ENCODE data around the gene LRRC63.
"Not testable (repeated sequence)": the region's sequence is repeated elsewhere in the genome, so short reads cannot be mapped to it uniquely, and the experiment has no call there.

The LRRC63 gene

DNA sequence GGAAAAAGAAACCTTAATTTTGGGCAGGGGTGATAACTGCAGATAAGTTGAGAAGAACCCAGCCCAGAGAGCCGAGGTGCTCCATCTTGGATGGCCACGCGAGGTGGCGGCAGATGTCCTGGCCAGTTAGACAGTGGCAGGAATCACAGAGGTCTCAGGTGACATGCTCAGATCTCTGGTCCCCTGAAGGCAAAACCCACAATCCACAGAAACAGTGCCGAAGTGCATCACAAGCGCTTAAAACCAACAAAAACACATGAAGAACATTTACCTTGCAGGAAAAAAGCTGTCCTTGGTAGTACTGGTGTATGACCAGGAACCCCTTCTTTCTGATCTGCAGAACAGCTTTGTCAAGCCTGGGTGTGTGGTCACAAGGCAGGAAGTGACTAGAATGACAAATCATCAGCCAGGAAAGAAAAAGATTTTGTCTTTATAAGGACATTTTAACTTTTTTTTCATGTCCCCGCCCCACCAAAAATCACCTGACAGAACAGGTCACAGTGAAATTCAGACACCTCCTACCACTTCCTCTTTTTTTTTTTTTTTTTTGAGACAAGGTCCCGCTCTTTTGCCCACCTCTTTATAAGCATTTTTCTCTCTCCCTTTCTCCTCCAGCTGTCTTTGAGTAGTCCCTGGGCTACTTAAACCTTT is 29.8 kb upstream of the LRRC63 start, which contains the start of gene LCP1:
Gene LCP1, minus strand, starts transcription at position 338 of the 651 bp plus-strand sequence. CDS start 22,515 bp downstream, outside the sequence.
- peak in 1 of 2 donors; percentile 55 for DNase-seq (ENCODE audit: low read depth in 1 of 2, low spot score in 1 of 2)

DNA sequence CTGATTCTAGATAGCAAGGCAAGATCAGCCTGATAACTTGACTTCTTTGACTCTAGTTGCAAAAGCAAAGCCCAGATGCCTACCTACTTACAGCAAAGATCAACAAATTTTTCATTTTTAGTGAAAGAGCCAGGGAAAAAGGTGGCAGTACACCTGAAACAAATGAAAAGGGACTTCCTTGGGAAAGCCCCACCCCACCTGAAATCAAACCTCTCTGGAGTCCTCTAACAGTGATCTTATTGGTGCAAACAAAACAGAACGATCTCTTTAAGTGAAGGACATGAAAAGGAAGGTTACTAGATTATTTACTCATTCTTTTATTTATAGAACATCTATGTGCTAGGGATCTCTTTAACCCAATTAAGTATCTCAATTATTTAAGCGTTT is 29.2 kb upstream of the LRRC63 start:
- no peak for DNase-seq (ENCODE audit: low read depth in 1 of 2, low spot score in 1 of 2)

DNA sequence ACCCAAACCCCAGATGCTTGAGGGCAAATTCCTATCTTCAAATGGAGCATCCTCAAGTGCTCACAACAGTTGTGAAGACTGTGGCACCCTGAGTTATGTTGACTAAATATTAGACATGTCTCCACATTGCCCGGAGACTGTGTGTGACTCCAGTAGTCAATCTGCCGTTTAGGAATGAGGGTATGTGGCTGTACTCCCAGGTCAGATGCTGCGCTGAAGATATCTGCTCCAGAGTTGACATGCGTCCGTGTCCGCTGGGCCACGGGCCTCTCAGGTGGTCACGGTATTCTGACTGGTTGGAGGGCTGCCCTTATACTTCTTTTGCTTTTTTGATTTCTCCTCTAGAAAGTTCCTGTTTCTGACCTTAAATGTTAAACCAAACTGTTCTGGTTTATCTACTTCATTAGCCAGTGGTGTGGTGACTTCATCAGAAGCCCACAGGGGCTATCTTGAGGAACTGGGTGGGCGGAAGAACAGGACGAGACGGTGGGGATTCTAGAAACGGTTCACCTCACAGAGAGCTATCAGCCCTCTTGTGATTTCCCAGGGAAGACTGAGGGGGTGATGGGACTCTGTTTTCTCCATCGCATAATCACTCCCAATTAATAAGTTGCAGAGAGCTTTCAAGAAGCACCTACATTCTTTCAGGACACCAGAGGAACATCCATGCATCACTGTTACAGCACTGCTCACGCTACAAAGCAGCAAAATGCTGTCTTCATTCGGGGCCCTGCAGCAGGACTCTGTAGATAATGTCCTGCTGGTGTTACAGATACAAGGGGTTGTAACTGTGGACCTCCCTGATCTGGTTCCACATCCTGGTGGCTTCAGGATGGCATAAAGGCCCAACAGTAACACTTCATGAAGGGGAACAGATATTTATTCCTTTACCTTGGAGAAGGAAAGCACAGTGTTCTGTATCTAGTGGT is 28.4 kb upstream of the LRRC63 start:
- DNase-seq (ENCODE audit: low read depth in 1 of 2, low spot score in 1 of 2): no peak

DNA sequence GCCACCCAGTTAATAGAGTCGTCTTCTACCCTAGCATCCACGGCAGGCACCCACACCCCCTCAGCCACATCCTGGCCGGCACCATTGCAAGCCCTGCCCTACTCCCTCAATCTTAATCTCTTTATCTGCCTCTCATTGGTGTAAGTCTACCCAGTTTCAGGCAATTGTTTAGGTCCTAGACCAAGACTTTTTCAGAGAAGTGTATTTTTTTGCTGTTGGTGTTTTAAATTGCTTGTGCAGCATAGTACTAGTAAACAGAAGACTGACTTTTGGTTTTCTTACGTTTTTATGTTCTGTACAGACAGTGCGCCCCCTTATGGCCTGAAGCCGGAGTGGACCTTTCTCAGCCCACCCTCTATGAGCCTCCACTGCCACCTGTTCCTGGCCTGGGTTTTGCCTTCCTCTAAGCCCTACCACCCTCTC is 27.4 kb upstream of the LRRC63 start:
- DNase-seq (ENCODE audit: low read depth in 1 of 2, low spot score in 1 of 2): peak; percentile 46 to 58

DNA sequence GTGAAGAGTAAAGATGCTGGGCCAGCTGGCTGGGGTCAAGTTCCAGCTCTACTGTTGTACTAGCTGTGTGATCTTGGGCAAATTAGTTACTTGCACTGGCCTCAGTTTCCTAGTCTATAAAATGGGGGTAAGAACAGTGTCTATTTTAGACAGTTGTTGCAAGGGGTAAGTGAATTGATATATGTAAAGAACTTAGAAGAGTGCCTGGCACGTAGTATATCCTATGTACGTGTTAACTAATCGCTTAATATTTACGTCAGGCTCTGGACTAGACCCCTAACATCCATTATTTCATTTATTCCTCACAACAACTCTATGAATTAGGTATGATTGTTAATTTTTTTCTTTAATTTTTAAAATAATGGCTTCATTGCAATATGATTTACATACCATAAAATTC is 26.1 kb upstream of the LRRC63 start:
- DNase-seq (ENCODE audit: low read depth in 1 of 2, low spot score in 1 of 2): no peak

DNA sequence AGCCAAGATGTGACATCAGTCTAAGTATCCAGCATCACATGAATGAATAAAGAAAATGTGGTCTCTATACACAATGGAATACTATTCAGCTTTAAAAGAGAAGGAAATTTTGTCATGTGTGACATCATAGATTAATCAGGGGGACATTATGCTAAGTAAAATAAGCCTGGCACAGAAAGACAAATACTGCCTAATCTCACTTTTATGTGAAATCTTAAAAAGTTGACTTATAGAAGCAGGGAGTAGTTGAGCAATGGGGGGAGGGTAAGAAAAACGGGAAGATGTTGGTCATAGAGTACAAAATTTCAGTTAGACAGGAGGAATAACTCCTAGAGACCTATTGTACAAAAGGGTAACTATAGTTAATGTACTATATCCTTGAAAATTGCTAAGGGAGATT is 19.3 kb upstream of the LRRC63 start:
- no peak for DNase-seq (ENCODE audit: low read depth in 1 of 2, low spot score in 1 of 2)

DNA sequence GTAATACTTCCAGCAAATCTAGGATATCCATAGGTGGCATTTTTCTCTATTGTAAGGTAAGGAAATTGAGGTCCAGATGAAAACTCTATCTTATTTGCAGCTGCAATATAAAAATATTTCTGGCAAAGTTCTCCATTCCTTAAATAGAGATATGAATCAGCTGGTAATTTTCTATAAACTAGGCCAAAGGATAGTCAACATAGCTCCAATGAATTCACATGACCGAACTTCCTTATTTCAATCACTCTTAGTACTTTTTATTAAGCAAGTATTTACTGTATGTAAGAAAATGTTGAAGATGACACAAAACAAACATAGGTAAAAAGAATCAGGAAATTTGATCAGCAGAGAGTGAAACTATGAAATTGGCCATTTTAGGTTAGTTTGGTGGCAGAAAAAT is 16.7 kb upstream of the LRRC63 start:
- DNase-seq (ENCODE audit: low read depth in 1 of 2, low spot score in 1 of 2): no peak

DNA sequence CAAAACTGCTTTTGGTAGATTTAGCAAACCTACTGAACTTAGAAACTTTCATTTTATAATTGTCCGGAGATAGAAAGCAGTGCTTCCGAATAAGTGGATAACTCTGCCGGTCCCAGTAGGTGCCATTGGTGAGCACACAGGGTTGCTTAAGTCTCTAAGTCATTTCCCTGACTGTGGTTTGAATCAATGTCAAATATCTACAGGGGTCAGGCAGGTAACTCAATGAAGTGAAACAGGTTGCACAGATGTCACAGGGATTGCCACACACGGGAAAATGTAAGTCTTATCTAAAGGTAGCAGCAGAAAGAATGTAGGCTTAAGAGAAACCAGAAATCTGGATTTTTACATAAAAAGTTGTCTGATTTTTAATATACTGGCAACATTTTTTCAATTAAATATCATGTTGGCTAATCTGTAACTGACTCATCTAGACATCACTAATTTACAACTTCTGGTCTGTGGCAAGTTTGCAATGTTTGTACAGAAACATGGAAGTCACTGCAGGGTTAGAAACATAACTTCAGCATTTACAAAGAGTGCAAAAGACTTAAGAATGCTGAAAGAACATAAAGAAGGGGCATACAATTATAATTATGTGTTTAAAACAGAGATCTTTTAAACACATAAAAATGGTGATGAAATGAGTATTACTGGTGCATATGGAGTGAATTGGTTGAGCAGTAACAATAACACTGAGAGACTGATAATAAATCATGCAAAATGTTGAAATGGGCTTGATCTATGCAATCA is 14.3 kb upstream of the LRRC63 start:
- no peak for DNase-seq (ENCODE audit: low read depth in 1 of 2, low spot score in 1 of 2)

DNA sequence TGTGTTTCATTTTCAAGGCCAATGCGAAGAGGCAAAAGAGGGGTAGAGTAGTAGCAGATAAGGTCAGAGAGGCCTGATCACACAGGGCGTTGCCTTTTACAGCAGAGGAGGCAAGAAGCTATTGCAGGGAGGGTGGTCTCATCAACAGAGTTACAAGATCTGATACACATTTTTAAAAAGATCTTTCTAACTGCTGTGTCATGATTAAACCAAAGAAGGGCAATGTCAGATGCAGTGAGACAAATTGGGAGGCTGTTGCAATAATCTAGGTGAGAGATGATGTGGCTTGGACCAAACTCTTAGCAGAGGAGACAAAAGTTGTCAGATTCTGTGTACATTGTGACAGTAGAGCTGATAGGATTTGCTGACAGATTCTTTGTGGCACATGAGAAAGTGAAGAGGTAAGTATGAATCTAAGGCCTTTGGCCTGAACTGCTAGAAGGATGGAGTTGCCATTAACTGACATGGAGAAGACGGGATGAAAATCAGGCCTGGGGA is 13.0 kb upstream of the LRRC63 start:
- no peak for DNase-seq (ENCODE audit: low read depth in 1 of 2, low spot score in 1 of 2)

DNA sequence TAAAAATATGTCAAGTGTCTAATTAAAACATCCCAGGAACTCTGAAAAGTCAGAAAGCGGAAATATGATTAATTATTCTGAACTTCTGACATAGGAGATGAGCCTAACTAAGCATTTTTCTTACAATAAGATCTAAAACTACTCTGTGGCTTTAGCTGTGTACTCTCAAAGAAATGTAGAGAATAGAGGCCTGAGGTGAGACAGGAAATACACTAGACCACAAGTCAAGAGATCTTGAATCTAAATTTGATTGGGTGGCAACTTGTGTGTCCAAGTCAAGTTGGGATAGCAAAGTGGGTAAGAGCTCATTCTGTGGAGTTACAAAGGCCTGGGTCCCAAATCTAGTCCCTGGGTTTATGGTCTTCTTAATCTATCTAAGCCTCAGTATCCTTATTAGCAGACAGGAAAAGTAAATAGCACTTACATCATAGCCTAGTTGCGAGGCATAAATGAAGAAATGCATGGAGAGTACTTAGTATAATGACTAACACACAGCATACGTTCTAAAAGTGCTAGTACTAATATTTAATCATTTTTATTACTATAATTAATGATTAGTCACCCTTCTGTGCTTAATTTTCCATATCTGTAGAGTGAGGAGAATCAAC is 9.4 kb upstream of the LRRC63 start:
- DNase-seq (ENCODE audit: low read depth in 1 of 2, low spot score in 1 of 2): no peak

DNA sequence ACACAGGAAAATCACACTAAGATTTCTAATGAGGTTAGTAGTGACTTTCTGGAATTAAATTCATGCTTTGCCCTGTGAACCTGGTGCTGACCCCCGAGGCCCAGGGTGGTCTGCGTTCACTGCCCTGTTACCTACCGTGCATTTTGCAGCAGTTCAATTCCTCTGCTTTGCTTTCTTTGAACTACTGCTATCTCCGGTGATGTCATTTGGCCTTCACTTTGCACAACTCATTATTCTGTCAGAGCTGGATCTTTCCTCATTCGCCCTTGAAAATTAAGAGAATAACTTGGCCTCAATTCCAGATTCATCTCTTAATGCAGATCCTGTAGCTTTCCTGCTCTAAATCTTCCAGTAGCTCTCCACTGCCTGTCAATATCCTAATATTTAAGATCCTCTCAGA is 8.8 kb upstream of the LRRC63 start:
- no peak for DNase-seq (ENCODE audit: low read depth in 1 of 2, low spot score in 1 of 2)

DNA sequence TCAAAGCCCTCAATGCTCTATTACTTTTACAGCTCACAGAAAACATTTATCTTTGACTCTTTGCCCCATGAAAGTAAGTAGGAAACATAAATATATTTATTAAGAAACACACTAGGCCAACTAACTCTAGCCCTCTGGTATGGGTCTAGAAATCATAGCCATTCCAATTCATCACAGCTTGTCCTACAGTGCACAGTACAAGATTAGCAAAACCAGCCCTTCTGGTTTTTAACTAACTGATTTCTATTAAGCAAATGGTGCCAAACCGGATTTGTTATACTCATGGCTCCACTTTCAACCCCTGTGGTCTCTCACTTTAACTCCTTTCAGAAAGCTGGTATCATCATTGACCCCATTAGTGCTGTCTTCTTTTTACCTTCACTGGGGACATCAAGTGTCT is 5.6 kb upstream of the LRRC63 start:
- no peak for DNase-seq (ENCODE audit: low read depth in 1 of 2, low spot score in 1 of 2)

DNA sequence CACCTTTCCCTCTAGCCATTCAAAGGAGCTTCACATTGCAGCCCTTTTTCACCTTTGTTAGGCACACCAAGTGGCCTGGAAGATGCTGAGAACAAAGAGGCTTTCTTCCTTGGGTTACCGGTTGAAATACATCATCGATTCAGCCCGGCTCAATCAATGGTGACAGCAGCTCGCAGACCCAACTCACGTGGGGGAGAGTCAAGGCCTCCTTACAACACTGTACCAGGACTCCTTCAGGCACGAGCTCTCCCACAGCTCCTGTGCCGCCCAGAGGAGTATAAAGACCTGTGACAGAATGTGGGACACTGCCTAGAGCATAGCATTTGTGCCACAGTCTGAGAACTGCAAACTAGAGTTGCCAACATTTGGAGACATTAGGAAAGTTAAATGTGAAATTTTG is 3.9 kb upstream of the LRRC63 start:
- DNase-seq (ENCODE audit: low read depth in 1 of 2, low spot score in 1 of 2): no peak

DNA sequence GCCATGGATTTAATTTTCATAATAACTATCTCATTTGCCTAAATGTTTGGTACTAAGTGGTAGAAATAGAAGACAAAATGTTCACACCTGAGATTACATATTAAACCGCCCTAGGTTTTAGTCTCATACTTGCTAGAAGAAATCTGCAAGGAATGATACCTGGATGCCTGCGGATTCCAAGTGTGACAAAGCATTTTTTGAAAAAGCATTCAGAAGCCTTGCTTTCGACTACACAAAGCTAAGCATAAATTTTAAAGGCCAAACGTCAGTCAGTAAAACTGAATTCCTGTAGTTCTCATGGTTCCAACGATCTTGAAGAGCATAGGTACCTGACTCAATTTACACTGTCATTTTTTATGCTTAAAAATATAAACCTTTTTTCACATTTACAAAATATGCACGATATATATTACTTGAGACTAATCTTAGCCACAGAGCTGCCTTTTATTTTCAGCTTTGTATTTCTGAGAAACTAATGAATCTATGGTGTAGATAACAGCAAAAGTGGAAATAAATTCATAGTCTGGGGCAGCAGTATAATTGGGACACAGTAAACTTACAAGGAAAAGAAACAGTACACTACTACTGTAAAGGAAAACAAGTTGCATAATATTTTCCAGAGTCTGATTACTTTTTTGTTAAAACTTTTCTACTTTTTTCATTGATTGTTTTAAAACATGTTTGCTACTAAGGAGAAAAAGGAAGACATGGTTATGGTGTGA is 1.2 kb upstream of the LRRC63 start:
- DNase-seq (ENCODE audit: low read depth in 1 of 2, low spot score in 1 of 2): no peak

DNA sequence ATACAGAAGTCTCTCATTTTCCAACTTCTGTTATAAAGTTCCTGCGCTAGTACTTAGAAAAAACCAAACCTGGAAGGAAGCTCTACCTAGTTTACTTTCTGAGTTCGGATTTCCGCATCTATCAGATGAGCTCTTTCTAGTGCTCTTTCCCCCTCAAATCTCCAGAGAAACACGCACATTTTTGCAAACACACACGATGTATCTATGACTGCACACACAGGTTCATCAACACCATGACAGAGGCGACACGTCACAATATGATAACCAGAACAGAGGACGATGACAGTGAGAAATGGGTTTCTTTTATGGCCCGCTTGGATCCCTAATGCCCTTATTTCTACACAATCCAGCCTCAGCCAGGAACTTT is 629 bp upstream of the LRRC63 start:
- no peak for DNase-seq (ENCODE audit: low read depth in 1 of 2, low spot score in 1 of 2)

DNA sequence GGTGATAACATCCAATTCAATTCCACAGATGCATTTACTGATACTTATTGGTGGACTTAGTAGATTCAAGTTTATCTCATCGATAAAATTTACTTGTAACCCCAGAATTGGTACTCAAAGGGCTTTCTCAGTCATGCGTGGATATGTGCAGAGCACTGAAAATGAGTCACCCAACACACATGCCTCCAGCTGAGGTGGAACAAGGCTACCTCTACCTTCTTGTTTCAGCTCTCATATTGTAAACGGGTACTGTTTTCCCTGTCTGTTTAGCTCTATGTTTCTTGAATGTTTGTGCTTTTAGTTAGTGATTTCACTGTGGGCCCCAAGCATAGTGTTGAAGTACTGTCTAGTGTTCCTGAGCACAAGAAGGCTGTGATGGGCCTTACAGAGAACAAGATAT is 1.5 kb downstream of the LRRC63 start:
- DNase-seq (ENCODE audit: low read depth in 1 of 2, low spot score in 1 of 2): no peak

DNA sequence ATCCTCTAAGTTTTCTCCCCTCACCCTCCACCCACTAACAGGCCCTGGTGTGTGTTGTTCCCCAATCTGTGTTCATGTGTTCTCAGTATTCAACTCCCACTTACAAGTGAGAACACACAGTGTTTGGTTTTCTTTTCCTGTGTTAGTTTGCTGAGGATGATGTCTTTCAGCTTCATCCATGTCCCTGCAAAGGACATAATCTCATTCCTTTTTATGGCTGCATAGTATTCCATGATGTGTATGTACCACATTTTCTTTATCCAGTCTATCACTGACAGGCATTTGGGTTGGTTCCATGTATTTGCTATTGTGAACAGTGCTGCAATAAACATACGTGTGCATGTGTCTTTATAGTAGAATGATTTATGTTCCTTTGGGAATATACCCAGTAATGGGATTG is 3.0 kb downstream of the LRRC63 start:
- not testable (repeated sequence) for DNase-seq (ENCODE audit: low read depth in 1 of 2, low spot score in 1 of 2)

DNA sequence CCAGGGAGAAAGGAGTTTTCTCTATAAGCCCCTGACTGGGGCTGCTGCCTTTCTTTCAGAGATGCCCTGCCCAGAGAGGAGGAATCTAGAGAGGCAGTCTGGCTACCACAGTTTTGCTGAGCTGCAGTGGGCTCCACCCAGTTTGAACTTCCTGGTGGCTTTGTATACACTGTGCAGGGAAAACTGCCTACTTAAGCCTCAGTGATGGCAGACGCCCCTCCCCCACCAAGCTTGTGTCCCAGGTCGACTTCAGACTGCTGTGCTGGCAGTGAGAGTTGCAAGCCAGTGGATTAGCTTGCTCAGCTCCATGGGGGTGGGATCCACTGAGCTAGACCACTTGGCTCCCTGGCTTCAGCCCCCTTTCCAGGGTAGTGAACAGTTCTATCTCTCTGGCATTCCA is 8.5 kb downstream of the LRRC63 start:
- not testable (repeated sequence) for DNase-seq (ENCODE audit: low read depth in 1 of 2, low spot score in 1 of 2)

DNA sequence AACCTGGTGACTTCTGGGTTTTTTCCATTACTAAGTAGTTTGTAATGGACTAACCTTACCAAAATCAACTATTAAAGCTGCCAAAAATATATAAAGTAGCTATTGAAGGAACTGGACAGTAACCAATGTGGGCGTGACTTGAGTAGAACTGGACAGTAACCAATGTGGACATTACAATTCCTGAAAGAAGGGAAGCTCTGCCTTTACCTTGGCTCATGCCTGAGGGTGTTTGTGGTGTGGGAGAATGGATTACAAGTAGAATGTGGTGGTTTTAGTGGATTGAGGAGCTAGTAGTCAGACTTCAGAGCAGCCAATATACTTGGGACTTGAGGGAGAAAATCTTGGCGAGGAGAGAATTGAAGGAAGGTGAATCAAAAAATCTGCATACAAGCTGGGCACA is 17.5 kb downstream of the LRRC63 start:
- no peak for DNase-seq (ENCODE audit: low read depth in 1 of 2, low spot score in 1 of 2)

DNA sequence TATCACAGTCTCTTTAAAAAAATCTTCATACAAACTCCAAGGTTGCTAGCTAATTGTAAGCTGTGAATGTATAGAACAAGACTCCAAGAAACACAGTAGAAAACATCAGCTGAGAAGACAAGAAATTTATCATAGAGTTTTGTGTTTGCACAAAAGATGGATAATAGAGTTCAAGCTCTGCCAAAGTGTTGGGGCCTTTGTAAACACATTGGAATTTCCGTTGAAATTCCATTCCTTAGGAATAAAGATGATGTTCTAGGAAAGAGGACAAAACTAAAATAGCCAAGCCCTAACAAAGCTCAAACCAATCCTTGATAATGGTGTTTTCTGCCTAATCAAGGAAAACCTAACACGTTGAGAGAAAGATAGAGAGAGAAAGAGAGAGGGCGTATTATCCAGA is 20.6 kb downstream of the LRRC63 start:
- DNase-seq (ENCODE audit: low read depth in 1 of 2, low spot score in 1 of 2): no peak

DNA sequence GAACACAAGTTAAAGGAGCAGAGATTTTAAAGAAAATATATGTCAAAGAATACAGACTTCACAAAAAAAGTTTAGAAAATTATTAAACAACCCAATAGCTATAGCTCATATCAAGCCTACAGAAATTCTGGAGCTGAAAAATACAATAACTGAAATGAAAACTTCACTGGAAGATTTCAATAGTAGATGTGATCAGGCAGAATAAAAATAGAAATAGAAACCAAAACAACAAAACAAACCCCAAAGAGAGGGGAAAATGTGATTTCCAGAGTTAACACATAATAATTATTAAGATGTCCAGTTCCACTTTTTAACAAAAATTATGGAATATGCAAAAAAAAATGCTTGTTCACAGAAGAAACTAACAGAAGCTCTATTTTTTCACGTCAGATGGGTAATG is 23.6 kb downstream of the LRRC63 start:
- no peak for DNase-seq (ENCODE audit: low read depth in 1 of 2, low spot score in 1 of 2)

Data from stimulated activated CD4-positive, alpha-beta T cell treated with anti-CD3 and anti-CD28 coated beads, Interleukin-15, amount 100 ng/mL, for 1 hour (primary cell).